ENCODE data around the gene RAB9A. TPM values are rescaled to one million over a fixed set of nuclear protein-coding genes. Genes with fewer than 3 reads are reported as not detected.

The RAB9A gene
- polyA plus RNA-seq, 1 of the 3 experiments (the other 2 are of a cell fraction), result 15.3 TPM

Other genes starting within 250 kb of the RAB9A start
- 0.19 and 0.25 TPM in 2 replicates for gene EGFL6, start 119.5 kb upstream of the RAB9A start, polyA plus RNA-seq (2012; rRNA removed)
- 0.84 and 1.2 TPM in 2 replicates for gene TCEANC, start 36.0 kb upstream of the RAB9A start, polyA plus RNA-seq (2012; rRNA removed)
- 10.4 and 12.5 TPM in 2 replicates for gene TRAPPC2, start 45.5 kb downstream of the RAB9A start, polyA plus RNA-seq (2012; rRNA removed)
- 13.4 and 16.5 TPM in 2 replicates for gene OFD1, start 45.6 kb downstream of the RAB9A start, polyA plus RNA-seq (2012; rRNA removed)
- gene GPM6B, start 128.0 kb downstream of the RAB9A start, polyA plus RNA-seq (2012; rRNA removed), result 0.71 and 1.2 TPM in 2 replicates

Data from SK-N-SH (cell line).